B cell (primary cell): ENCODE measurements around the gene KIAA1217. TPM values are rescaled to one million over a fixed set of nuclear protein-coding genes. Genes with fewer than 3 reads are reported as not detected.

Experiments
- ATAC-seq: fragments of 200-7000 bp; cut with Tn5 transposase; one replicate; pipeline ENCODE4 v1.10.0; 2021; ENCODE audit warnings: low read depth, mild to moderate bottlenecking, moderate number of reproducible peaks, moderate library complexity
- CTCF ChIA-PET: fragments of 350-600 bp; sonication (Branson Sonifier 250); formaldehyde crosslinking; loops from one replicate; lab custom pipeline; 2021; ENCODE audit warnings: antibody characterized with exemption, inconsistent platforms; lab: Charles Lee
- POLR2A ChIA-PET: fragments of 350-600 bp; sonication (Branson Sonifier 250); formaldehyde crosslinking; loops from one replicate; lab custom pipeline; 2021; ENCODE audit warnings: antibody characterized with exemption; lab: Charles Lee
- DNase-seq: peaks from one replicate; pipeline ENCODE4 v3.0.0; 2013
- H2AFZ ChIP-seq: 2 replicates; pipeline ENCODE4 v1.6.1; 2012; ENCODE audit warnings: mild to moderate bottlenecking, low read depth, low read length; ENCODE audit not compliant: insufficient read depth, poor library complexity, severe bottlenecking
- H3K27ac ChIP-seq, 2 donors: 1 replicate in 1 of 2; 2 replicates in 1 of 2; pipeline ENCODE4 v1.5.1; 2012 to 2013; ENCODE audit warnings: low read length in 2 of 2, mild to moderate bottlenecking in 2 of 2, moderate library complexity in 1 of 2
- H3K27me3 ChIP-seq, 4 experiments: fragments of 200-600 bp in 1 of 4; sonication (generic) in 1 of 4; replicated peaks in 1 of 4; 1 replicate in 2 of 4; 2 replicates in 2 of 4; pipeline versions ENCODE4 v1.6.1 to v1.7.0; 2013 to 2016; ENCODE audit warnings: low read length in 3 of 4, mild to moderate bottlenecking in 2 of 4, mixed read lengths in 1 of 4, moderate library complexity in 1 of 4; ENCODE audit not compliant: insufficient read depth in 4 of 4, control insufficient read depth in 3 of 4; ENCODE audit errors: control extremely low read depth in 1 of 4
- H3K36me3 ChIP-seq, 2 experiments: replicated peaks in 1 of 2; 1 replicate in 1 of 2; 2 replicates in 1 of 2; pipeline versions ENCODE4 v1.6.1 to v1.7.1; 2013; ENCODE audit warnings: low read length in 1 of 2; ENCODE audit not compliant: insufficient read depth in 2 of 2, control insufficient read depth in 1 of 2; ENCODE audit errors: control extremely low read depth in 1 of 2, extremely low read depth in 1 of 2
- H3K4me1 ChIP-seq, 2 donors: fragments of 200-600 bp in 1 of 2; sonication (generic) in 1 of 2; 1 replicate in 1 of 2; 2 replicates in 1 of 2; pipeline versions ENCODE4 v1.5.1 to v1.6.1; 2013 to 2017; ENCODE audit warnings: low read length in 2 of 2; ENCODE audit not compliant: control insufficient read depth in 2 of 2, insufficient read depth in 2 of 2
- H3K4me2 ChIP-seq: replicated peaks from 2 replicates; pipeline ENCODE3; 2012; ENCODE audit warnings: mild to moderate bottlenecking, low read depth, low read length; ENCODE audit not compliant: poor library complexity, severe bottlenecking
- H3K4me3 ChIP-seq, 5 experiments: fragments of 200-600 bp in 1 of 5; sonication (generic) in 1 of 5; 1 replicate in 3 of 5; 2 replicates in 2 of 5; pipeline versions ENCODE4 v1.5.1 to v1.7.0; 2011 to 2016; ENCODE audit warnings: low read length in 4 of 5, mild to moderate bottlenecking in 4 of 5, low read depth in 2 of 5, control low read depth in 1 of 5, moderate library complexity in 1 of 5; ENCODE audit not compliant: insufficient read depth in 1 of 5; ENCODE audit errors: control extremely low read depth in 1 of 5, extremely low read depth in 1 of 5
- H3K79me2 ChIP-seq: fragments of 200-600 bp; sonication (generic); one replicate; pipeline ENCODE4 v1.6.0; 2016; ENCODE audit warnings: low read length; ENCODE audit not compliant: control insufficient read depth, insufficient read depth
- H3K9ac ChIP-seq: fragments of 200-600 bp; sonication (generic); 2 replicates; pipeline ENCODE4 v1.6.1; 2017; ENCODE audit warnings: mild to moderate bottlenecking, low read length, moderate library complexity
- H3K9me3 ChIP-seq, 3 donors: one replicate each; pipeline versions ENCODE4 v1.6.1 to v1.7.1; 2013; ENCODE audit warnings: low read length in 2 of 3; ENCODE audit not compliant: control insufficient read depth in 2 of 3, insufficient read depth in 1 of 3; ENCODE audit errors: control extremely low read depth in 1 of 3
- H4K20me1 ChIP-seq: 2 replicates; pipeline ENCODE4 v1.6.0; 2012; ENCODE audit warnings: mild to moderate bottlenecking, low read length; ENCODE audit not compliant: insufficient read depth, control insufficient read depth, poor library complexity, severe bottlenecking
- H3K27ac Mint-ChIP-seq: one replicate; pipeline ENCODE4 v1.8.0; 2021; ENCODE audit warnings: mixed read lengths
- H3K27me3 Mint-ChIP-seq: one replicate; pipeline ENCODE4 v1.8.0; 2021; ENCODE audit warnings: mixed read lengths
- H3K4me1 Mint-ChIP-seq: one replicate; pipeline ENCODE4 v1.8.0; 2021; ENCODE audit warnings: mixed read lengths
- H3K4me3 Mint-ChIP-seq: one replicate; pipeline ENCODE4 v1.8.0; 2021; ENCODE audit warnings: mixed read lengths
- H3K9me3 Mint-ChIP-seq: one replicate; pipeline ENCODE4 v1.8.0; 2022; ENCODE audit warnings: mixed read lengths; ENCODE audit not compliant: insufficient read depth
- EZH2 ChIP-seq: IDR thresholded peaks from 2 replicates; pipeline ENCODE4 v1.6.1; 2012; ENCODE audit warnings: borderline replicate concordance, low read depth, mild to moderate bottlenecking, moderate library complexity, low read length; ENCODE audit not compliant: insufficient read depth, poor library complexity, severe bottlenecking
- whole genome bisulfite sequencing: methylation state at CpG from one replicate; pipeline ENCODE4 v1.1.5; 2013; ENCODE audit warnings: missing lambda C conversion rate; ENCODE audit not compliant: insufficient coverage; 5-methylcytosine and 5-hydroxymethylcytosine counted together
- intact Hi-C: fragments of 100-400 bp; cut with micrococcal nuclease; formaldehyde crosslinking; loops from one replicate; pipeline ENCODE4 v1.10.0; 2022
- polyA plus RNA-seq: library from polyadenylated mRNA; depleted of rRNA; stranded (reverse); fragments of >200 nt; gene quantifications from 2 replicates; pipeline ENCODE4 v1.2.3, GENCODE V29; 2012
- total RNA-seq, 2 donors: library from RNA; stranded (reverse); fragments of 120-200 nt in 1 of 2; gene quantifications; 1 replicate in 1 of 2; 2 replicates in 1 of 2; pipeline versions ENCODE4 v1.2.3 to v1.2.4, GENCODE V29; 2013 to 2022
- TF ChIP-seq, protein P1 (sequence below): fragments of 200-600 bp; IDR thresholded peaks from one replicate; pipeline ENCODE4 v1.8.0; 2022; ENCODE audit warnings: antibody characterized with exemption, mild to moderate bottlenecking

The KIAA1217 gene
- total and polyA plus RNA-seq, 2 donors (not counting 1 experiment from before 2014, with no cell fraction given) = 0.67 TPM; not detected in 1

DNA sequence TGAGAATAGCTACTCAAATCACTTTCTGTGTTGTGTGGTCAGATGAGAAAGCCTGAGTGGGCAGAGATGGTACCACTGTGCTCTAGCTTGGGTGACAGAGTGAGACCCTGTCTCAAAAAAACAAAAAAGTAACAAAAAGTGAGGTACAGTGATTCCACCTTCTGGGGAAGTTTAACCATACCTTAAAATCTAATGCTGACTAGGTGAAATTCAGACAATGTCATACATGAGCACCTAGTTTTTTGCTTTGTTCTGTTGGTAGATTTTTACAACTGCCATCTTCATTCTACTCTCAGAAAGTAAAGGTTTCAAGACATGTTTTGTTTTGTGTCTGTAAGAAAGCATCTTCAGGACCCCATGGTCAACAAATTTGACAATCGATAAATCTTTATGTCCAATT lies 370.5 kb downstream of the KIAA1217 start:
- intact Hi-C loops = no loop called here
- TF ChIP-seq, protein P1, sequence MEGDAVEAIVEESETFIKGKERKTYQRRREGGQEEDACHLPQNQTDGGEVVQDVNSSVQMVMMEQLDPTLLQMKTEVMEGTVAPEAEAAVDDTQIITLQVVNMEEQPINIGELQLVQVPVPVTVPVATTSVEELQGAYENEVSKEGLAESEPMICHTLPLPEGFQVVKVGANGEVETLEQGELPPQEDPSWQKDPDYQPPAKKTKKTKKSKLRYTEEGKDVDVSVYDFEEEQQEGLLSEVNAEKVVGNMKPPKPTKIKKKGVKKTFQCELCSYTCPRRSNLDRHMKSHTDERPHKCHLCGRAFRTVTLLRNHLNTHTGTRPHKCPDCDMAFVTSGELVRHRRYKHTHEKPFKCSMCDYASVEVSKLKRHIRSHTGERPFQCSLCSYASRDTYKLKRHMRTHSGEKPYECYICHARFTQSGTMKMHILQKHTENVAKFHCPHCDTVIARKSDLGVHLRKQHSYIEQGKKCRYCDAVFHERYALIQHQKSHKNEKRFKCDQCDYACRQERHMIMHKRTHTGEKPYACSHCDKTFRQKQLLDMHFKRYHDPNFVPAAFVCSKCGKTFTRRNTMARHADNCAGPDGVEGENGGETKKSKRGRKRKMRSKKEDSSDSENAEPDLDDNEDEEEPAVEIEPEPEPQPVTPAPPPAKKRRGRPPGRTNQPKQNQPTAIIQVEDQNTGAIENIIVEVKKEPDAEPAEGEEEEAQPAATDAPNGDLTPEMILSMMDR = no peak
- no peak for TF ChIP-seq EZH2
- CTCF ChIA-PET = no interaction called here
- H3K9ac ChIP-seq = no peak overlapping the region
- no peaks in the 10 kb centered on the region for H3K27me3 ChIP-seq
- H3K4me1 Mint-ChIP-seq = no peaks in the 10 kb centered on the region
- no peak overlapping the region for H3K27ac Mint-ChIP-seq
- H3K9me3 ChIP-seq = peaks cover 0 to 5% (median 0%) of the 10 kb centered on the region in 3 donors
- no peak overlapping the region for H3K4me3 Mint-ChIP-seq
- no peaks in the 10 kb centered on the region for H3K27me3 Mint-ChIP-seq
- ATAC-seq (no peak), DNase-seq (no peak)
- no peak overlapping the region for H3K4me3 ChIP-seq
- POLR2A ChIA-PET = no interaction called here
- H3K79me2 ChIP-seq = no peaks in the 10 kb centered on the region
- H3K27ac ChIP-seq = no peak overlapping the region
- H3K4me1 ChIP-seq = no peaks in the 10 kb centered on the region
- no peak overlapping the region for H2AFZ ChIP-seq
- H4K20me1 ChIP-seq = no peaks in the 10 kb centered on the region
- H3K36me3 ChIP-seq = no peaks in the 10 kb centered on the region
- H3K4me2 ChIP-seq = no peak overlapping the region
- WGBS = no CpG with 5 or more reads among the region's 1 CpG
- H3K9me3 Mint-ChIP-seq = no peaks in the 10 kb centered on the region

DNA sequence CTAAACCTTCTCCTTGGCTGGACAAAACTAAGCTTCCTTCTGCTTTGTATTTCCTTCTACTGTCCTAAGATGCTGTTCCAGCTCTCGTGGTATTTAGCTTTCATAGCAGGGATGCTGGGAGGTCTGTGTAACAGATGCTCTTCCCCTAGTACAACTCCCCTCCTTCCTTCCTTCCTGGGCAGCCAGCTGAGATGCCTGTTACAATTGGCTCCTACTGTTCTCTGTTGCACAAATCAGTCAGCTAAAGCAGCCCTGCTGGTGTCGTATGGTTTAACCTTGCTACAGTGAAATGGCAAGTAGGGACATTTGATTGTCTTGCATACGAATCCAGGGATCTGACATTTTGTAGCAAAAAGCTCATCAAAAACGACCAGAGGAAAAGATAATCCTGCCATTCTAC lies 371.0 kb downstream of the KIAA1217 start:
- CTCF ChIA-PET = no interaction called here

More for the DNA sequence above, 371.0 kb downstream of the KIAA1217 start:
- H3K4me3 ChIP-seq = no peak overlapping the region
- Mint-ChIP-seq H3K4me3 (no peak overlapping the region), H3K27me3 (no peaks in the 10 kb centered on the region), H3K9me3 (no peaks in the 10 kb centered on the region), H3K4me1 (no peaks in the 10 kb centered on the region), H3K27ac (no peak overlapping the region)
- H3K79me2 ChIP-seq = no peaks in the 10 kb centered on the region
- WGBS = no CpG with 5 or more reads among the region's 4 CpGs
- no peaks in the 10 kb centered on the region for H3K4me1 ChIP-seq
- H3K9me3 ChIP-seq = peaks cover 0 to 5% (median 0%) of the 10 kb centered on the region in 3 donors
- ATAC-seq (no peak), DNase-seq (no peak)
- no peaks in the 10 kb centered on the region for H3K36me3 ChIP-seq
- intact Hi-C loops = no loop called here
- no peak overlapping the region for H3K9ac ChIP-seq
- no peak overlapping the region for H2AFZ ChIP-seq
- POLR2A ChIA-PET = no interaction called here
- H3K27ac ChIP-seq = no peak overlapping the region
- TF ChIP-seq, protein P1 = no peak
- TF ChIP-seq EZH2 = no peak
- no peaks in the 10 kb centered on the region for H3K27me3 ChIP-seq
- H3K4me2 ChIP-seq = no peak overlapping the region
- no peaks in the 10 kb centered on the region for H4K20me1 ChIP-seq
